Mammary epithelial cell (primary cell): Measurements from ENCODE around the gene CYB561A3.
A peak's percentile ranks its signal among the peaks of the same experiment; 100 is the strongest.

Experiments
- CTCF ChIP-seq, 2 donors: IDR thresholded peaks in 1 of 2; conservative IDR thresholded peaks in 1 of 2; 2 replicates each; pipeline ENCODE4 v1.5.1; 2011 to 2012; ENCODE audit warnings: inconsistent platforms in 2 of 2, low read length in 2 of 2, mild to moderate bottlenecking in 2 of 2, control low read depth in 1 of 2, low read depth in 1 of 2; ENCODE audit not compliant: insufficient read depth in 1 of 2; ENCODE audit errors: extremely low read depth in 1 of 2
- EZH2 ChIP-seq: IDR thresholded peaks from 2 replicates; pipeline ENCODE4 v1.6.1; 2012; ENCODE audit warnings: low read length, inconsistent platforms, borderline replicate concordance

GRCh38 chr11:61336171-61336935 lies 25.3 kb downstream of the CYB561A3 start:
- peak; percentile 92 to 99 for TF ChIP-seq CTCF (conservative IDR thresholded peaks at IDR 0.05 in 1 of 2, IDR thresholded peaks at IDR 0.05 in 1 of 2; ENCODE audit: extremely low read depth in 1 of 2, insufficient read depth in 1 of 2, low read depth in 1 of 2, low read length in 2 of 2)
- no peak for TF ChIP-seq EZH2
